GF-D8 (cell line): ENCODE measurements around the gene ASL.
"Not testable (repeated sequence)": the region's sequence is repeated elsewhere in the genome, so short reads cannot be mapped to it uniquely, and the experiment has no call there.

Source experiments
- DNase-seq: peaks from one replicate; lab custom pipeline; 2025; lab: John Stamatoyannopoulos, UW

ASL gene

DNA sequence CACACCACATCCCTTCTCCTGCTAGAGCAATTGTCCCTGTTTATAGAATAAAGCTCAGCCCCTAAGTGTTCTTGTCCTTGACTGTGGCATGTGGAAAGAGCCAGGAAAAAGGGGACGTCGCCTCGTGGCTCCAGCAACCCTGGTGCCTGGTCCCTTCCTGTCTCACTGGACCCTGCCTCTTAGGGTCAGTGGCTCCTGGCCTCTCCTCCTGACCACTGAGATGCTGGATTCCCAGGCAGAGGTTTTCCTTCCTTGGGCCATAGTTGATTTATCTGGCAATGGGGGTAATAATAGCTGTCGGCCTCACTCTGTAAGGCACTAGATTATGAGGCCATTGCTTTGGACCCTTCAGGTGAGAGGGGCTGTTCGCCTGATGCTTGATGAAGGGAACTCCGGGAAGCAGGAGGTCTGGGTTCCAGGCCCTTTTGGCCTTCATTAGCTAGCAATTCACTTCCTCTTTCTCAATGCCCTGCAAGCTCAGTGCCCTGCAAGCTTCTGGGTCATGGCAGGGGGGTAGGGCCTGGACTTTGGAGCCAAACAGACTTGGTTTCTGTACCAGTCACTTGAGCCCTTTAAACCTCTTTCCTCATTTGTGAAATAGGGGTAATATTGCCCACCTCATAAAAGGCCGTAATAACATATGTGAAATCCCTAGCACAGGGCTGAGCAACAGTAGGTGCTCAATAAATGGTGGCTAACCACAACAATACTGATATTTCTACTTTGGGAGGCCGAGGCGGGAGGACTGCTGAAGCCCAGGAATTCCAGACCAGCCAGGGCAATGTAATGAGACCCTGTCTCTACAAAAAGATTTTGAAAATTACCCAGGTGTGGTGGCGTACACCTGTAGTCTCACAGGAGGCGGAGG lies 1.1 kb downstream of the ASL start:
- peak; percentile 42 for DNase-seq

DNA sequence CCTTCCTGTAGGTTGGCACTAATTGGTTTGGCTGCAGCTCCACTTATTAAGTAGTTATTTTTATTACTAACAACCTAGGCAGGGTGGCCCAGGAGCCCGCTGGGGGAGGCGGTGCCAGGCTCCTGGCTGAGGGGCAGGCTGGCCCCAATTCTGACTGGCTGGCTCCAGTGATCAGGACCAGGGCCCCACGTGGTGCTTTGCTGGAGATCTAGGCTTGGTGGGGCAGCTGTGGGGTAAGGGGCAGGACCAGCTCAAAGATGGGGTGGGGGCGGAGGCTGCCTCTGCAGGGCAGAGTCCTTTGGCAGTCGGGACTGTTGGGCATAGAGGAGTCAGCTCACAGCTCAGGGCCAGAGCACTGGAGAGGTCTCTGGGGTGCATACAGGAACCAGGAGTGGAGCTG lies 2.4 kb downstream of the ASL start:
- no peak for DNase-seq

GRCh38 chr7:66082083-66082482 lies 6.5 kb downstream of the ASL start:
- no peak for DNase-seq

DNA sequence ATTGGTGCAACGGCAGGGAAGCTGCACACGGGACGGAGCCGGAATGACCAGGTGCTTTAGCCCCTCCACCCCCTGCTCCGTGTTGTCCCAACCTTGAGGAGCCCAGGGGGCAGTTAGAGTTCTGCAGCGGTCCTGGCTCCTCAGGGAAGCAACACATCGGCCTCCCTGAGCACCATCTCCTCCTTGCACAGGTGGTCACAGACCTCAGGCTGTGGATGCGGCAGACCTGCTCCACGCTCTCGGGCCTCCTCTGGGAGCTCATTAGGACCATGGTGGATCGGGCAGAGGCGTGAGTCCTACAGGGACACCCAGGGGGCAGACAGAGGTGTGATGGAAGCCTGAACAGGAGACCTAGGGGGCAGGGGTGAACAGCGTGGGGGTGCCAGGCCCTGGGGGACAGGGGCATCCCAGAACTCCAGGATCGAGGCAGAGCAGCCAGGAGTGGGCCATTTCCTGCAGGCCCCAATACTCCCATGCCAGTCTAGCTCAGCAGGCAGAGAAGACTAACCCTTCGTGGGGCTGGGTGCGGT lies 7.3 kb downstream of the ASL start:
- DNase-seq, result no peak

GRCh38 chr7:66083677-66084076 lies 8.1 kb downstream of the ASL start:
- DNase-seq, result no peak

- DNase-seq, result no peak
Observed at GRCh38 chr7:66088861-66089838, 13.5 kb downstream of the ASL start.

- DNase-seq, result no peak
Observed at GRCh38 chr7:66092654-66093053, 17.0 kb downstream of the ASL start.

- no peak for DNase-seq
Observed at GRCh38 chr7:66095010-66095409, 19.4 kb downstream of the ASL start.

- DNase-seq, result no peak
Observed at GRCh38 chr7:66099232-66099550, 23.6 kb downstream of the ASL start.

- peak; percentile 88 for DNase-seq
Observed at GRCh38 chr7:66099551-66100407, 24.2 kb downstream of the ASL start.

GRCh38 chr7:66100408-66101050 lies 24.9 kb downstream of the ASL start:
- DNase-seq, result no peak

GRCh38 chr7:66102168-66102567 lies 26.5 kb downstream of the ASL start:
- not testable (repeated sequence) for DNase-seq

DNA sequence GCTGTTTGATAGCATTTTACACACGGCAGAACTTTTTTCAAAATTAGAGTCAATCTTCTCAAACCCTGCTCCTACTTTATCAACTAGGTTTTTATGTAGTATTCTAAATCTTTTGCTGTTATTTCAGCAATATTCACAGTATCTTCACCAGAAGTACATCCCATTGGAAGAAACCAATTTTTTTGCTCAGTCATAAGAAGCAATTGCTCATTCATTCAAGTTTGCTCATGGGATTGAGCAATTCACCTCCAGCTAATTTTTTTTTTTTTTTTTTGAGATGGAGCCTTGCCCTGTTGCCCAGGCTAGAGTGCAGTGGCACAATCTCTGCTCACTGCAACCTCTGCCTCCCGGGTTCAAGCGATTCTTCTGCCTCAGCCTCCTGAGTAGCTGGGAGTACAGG lies 28.4 kb downstream of the ASL start:
- DNase-seq, result not testable (repeated sequence)

- DNase-seq, result no peak
Observed at GRCh38 chr7:66105263-66105748, 29.7 kb downstream of the ASL start.

DNA sequence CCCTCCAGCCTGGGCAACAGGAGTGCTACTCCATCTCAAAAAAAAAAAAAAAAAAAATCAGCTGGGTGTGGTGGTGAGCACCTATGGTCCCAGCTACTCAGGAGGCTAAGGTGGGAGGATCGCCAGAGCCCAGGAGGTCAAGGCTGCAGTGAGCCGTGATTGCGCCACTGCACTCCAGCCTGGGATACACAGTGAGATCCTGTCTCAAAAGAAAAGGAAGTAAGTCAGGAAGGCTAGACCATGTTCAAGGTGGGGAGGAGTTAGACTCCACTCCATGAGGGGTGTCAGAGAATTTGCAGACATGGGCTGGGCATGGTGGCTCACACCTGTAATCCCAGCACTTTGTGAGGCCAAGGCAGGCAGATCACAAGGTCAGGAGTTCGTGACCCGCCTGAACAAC lies 32.8 kb downstream of the ASL start:
- DNase-seq, result not testable (repeated sequence)

DNA sequence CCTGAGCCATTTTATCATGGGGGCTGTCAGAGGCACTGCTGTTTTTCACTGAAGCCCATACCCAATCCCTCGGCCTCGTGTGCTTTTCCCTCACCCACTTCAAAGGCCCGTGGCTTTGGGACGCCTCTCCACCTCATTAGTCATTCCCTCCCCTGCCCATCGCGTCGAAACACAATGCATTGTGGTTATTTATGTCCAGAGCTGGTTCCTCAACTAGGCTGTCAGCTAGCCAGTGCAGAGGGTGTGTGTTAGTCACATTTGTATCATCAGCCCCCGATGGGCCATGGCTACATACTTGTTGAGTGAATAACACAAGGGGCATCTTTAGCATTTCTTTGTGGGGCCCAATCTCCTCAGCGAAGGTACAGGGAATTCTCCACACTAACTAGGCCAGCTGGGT lies 35.2 kb downstream of the ASL start:
- no peak for DNase-seq

GRCh38 chr7:66114743-66115649 lies 39.4 kb downstream of the ASL start, which contains the start of gene CRCP:
TSS of gene CRCP (plus strand) at chr7:66114847. CDS start at chr7:66114963, 116 bp downstream.
- peak; percentile 72 for DNase-seq

- DNase-seq, result not testable (repeated sequence)
Observed at GRCh38 chr7:66116680-66117420, 41.2 kb downstream of the ASL start.

- DNase-seq, result no peak
Observed at GRCh38 chr7:66118603-66119002, 43.0 kb downstream of the ASL start.
